ENCODE measurements around the gene ITGBL1.

GRCh38 chr13:101673360-101674105 lies 221.1 kb downstream of the ITGBL1 start:
- TF ChIP-seq ELF4 (IDR thresholded peaks at IDR 0.05) (no peak), SP1 (IDR thresholded peaks at IDR 0.05) (no peak), FOXK2 (IDR thresholded peaks at IDR 0.05) (no peak), SUZ12 (IDR thresholded peaks at IDR 0.05) (no peak), BHLHE40 (IDR thresholded peaks at IDR 0.05; ENCODE audit: borderline replicate concordance) (no peak), FOXM1 (IDR thresholded peaks at IDR 0.05; ENCODE audit: borderline replicate concordance) (no peak), NFRKB (IDR thresholded peaks at IDR 0.05) (no peak), LEF1 (IDR thresholded peaks at IDR 0.05; ENCODE audit: borderline replicate concordance) (no peak), FOXA1 (IDR thresholded peaks at IDR 0.05) (no peak), L3MBTL2 (conservative IDR thresholded peaks at IDR 0.05) (no peak), CTBP1 (IDR thresholded peaks at IDR 0.05; ENCODE audit: borderline replicate concordance) (no peak)
